Uterus (tissue), 2 donors: Measurements from ENCODE around the gene PLBD2.

Source experiments
- POLR2A ChIP-seq, 2 donors: fragments of 450-650 bp; IDR thresholded peaks; one replicate each; pipeline ENCODE4 v1.6.1; 2016; ENCODE audit warnings: antibody characterized with exemption in 2 of 2, mild to moderate bottlenecking in 1 of 2, moderate library complexity in 1 of 2
- TF ChIP-seq, protein P1 (sequence below), 4 experiments: fragments of 200-600 bp in 2 of 4; fragments of 450-650 bp in 2 of 4; sonication (generic) in 2 of 4; IDR thresholded peaks; one replicate each; pipeline ENCODE4 v1.5.1; 2016 to 2019; ENCODE audit warnings: antibody characterized with exemption in 4 of 4, mild to moderate bottlenecking in 2 of 4, moderate library complexity in 1 of 4

DNA sequence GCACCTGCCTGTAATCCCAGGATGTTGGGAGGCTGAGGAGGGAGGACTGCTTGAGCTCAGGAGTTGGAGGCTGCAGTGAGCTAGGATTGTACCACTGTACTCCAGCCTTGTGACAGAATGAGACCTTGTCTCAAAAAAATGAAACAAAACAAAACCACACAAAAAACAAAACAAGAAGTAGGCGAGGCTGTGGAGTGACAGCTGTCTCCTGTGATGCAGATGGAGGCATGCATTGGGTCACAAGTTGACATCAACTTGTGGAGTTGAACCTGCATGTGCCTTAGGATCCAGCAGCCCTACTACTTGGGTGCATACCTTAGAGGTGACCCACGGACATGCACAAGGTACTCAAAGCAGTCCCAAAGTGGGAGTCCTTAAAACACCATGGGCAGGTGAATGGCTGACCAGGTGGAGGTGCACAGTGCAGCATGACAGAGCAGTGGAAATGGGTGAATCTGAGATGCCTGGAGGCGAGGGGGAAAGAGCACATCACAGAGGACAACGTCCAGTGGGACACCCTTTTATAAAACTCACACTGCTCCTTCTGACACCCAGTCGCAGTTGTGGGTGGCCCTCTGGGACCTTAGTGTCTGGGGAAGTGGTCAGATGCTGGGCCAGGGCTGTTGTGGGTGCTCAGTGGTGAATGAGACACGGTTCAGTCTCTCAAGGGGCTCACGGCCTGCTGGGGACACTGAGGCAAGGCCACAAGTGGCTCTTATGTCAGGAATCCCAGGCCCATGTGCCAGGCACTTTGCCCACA lies 12.7 kb downstream of the PLBD2 start:
- TF ChIP-seq, protein P1, sequence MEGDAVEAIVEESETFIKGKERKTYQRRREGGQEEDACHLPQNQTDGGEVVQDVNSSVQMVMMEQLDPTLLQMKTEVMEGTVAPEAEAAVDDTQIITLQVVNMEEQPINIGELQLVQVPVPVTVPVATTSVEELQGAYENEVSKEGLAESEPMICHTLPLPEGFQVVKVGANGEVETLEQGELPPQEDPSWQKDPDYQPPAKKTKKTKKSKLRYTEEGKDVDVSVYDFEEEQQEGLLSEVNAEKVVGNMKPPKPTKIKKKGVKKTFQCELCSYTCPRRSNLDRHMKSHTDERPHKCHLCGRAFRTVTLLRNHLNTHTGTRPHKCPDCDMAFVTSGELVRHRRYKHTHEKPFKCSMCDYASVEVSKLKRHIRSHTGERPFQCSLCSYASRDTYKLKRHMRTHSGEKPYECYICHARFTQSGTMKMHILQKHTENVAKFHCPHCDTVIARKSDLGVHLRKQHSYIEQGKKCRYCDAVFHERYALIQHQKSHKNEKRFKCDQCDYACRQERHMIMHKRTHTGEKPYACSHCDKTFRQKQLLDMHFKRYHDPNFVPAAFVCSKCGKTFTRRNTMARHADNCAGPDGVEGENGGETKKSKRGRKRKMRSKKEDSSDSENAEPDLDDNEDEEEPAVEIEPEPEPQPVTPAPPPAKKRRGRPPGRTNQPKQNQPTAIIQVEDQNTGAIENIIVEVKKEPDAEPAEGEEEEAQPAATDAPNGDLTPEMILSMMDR (IDR thresholded peaks at IDR 0.05): no peak
- TF ChIP-seq POLR2A (IDR thresholded peaks at IDR 0.05): no peak
